D721Med (cell line): ENCODE results near the gene SCAMP4.
A peak's percentile ranks its signal among the peaks of the same experiment; 100 is the strongest.

Experiments used
- DNase-seq: peaks from one replicate; pipeline ENCODE4 v3.0.0; 2011; ENCODE audit warnings: low spot score; ENCODE audit not compliant: insufficient read length
- FAIRE-seq: peaks from 2 replicates; lab custom pipeline; 2011; peaks lifted over from hg19 to GRCh38; lab: Jason Lieb, UNC
- TF ChIP-seq, protein P1 (sequence below): IDR thresholded peaks from 2 replicates; pipeline ENCODE4 v1.5.1; 2012; ENCODE audit warnings: mild to moderate bottlenecking, control low read depth; ENCODE audit not compliant: insufficient read depth; ENCODE audit errors: missing control alignments

Gene SCAMP4

GRCh38 chr19:1863328-1863637 is 41.9 kb upstream of the SCAMP4 start, which contains the start of gene KLF16:
Gene KLF16 (minus strand): TSS chr19:1863579. CDS start chr19:1863497, 82 bp downstream.
- DNase-seq (no peak), FAIRE-seq (no peak)
- TF ChIP-seq, protein P1, sequence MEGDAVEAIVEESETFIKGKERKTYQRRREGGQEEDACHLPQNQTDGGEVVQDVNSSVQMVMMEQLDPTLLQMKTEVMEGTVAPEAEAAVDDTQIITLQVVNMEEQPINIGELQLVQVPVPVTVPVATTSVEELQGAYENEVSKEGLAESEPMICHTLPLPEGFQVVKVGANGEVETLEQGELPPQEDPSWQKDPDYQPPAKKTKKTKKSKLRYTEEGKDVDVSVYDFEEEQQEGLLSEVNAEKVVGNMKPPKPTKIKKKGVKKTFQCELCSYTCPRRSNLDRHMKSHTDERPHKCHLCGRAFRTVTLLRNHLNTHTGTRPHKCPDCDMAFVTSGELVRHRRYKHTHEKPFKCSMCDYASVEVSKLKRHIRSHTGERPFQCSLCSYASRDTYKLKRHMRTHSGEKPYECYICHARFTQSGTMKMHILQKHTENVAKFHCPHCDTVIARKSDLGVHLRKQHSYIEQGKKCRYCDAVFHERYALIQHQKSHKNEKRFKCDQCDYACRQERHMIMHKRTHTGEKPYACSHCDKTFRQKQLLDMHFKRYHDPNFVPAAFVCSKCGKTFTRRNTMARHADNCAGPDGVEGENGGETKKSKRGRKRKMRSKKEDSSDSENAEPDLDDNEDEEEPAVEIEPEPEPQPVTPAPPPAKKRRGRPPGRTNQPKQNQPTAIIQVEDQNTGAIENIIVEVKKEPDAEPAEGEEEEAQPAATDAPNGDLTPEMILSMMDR = no peak

GRCh38 chr19:1863638-1864479 is 41.3 kb upstream of the SCAMP4 start:
- DNase-seq (peak; percentile 84), FAIRE-seq (no peak)
- TF ChIP-seq, protein P1 = no peak

- no peak for FAIRE-seq
- TF ChIP-seq, protein P1 = peak; percentile 58
- no peak for DNase-seq
Observed at GRCh38 chr19:1864480-1865171, 40.6 kb upstream of the SCAMP4 start.

DNA sequence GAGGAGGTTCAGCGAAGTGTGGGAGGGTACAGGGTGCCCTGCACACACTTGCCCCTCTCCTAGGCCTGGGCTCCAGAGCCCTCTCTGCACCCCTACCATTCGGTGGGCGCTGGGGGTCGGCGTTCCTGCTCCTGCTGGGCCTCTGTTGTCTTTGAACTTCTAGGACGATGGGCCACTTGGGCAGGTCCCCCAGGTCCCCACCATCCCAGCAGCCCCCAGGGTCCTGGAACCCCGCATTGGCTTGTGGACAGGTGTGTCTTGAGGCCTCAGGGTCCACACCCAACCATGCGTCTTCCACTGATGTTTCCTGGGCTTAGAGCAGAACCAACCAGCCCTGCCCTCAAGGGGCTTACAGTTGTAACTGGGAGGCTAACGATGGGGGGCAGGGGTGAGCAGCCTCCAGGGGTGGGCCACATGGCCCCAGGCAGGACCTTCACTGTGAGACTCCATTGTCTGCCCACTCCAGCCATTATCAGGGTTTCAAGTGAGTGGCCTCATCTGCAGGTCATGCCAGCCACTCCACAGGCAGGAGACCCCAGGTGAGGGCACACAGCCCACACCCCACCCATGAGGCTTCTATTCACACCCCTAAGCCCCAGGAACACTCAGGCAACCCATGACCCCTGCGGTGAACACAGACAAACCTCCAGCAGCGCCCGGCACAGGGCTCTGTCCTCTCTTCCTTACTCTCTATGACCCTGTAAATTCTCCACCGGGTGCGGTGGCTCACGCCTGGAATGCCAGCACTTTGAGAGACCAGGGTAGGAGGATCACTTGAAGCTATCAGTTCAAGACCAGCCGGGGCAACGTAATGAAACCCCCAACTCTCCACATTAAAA is 39.8 kb upstream of the SCAMP4 start:
- FAIRE-seq (no peak), DNase-seq (no peak)
- TF ChIP-seq, protein P1 = no peak

- DNase-seq = no peak
- TF ChIP-seq, protein P1 = no peak
- FAIRE-seq = no peak
Observed at GRCh38 chr19:1866693-1867348, 38.4 kb upstream of the SCAMP4 start.

DNA sequence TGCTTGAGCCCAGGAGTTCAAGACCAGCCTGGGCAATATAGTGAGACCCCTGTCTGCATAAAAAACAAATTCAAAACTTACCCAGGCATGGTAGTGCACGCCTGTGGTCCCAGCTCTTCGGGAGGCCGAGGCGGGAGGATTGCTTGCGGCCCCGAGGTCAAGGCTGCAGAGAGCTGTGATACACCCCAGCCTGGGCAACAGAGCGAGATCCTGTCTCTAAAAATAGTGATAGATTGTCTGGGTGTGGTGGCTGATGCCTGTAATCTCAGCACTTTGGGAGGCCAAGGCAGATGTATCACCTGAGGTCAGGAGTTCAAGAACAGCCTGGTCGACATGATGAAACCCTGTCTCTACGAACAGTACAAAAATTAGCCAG is 37.9 kb upstream of the SCAMP4 start:
- TF ChIP-seq, protein P1 = no peak
- no peak for DNase-seq
- FAIRE-seq = no peak
